ENCODE results near the gene G6PC3. TPM values are rescaled to one million over a fixed set of nuclear protein-coding genes. Genes with fewer than 3 reads are reported as not detected.

Gene G6PC3
- total RNA-seq, 1 experiment from 2014 or later, result 47.0 TPM

DNA sequence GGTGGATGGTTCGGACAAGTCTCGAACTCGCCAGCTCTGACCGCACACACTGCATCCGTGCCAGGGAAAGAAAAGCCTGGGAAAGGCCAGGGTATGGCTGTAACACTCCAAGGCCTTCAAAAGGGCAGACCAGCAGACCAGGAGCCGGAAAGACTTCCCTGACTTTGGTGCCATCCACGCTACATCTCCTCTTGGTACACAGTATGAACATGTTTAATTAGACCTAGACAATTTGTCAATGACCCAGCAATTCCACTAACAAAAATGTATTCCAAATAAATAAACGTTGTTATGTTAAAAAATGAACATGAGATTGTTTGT lies 53.5 kb downstream of the G6PC3 start:
- Histone ChIP-seq H3K36me3 (ENCODE audit: insufficient read depth, low read length, poor library complexity, severe bottlenecking) (no peaks in the 10 kb centered on the region), H3K27ac (ENCODE audit: low read depth, low read length, poor library complexity, severe bottlenecking) (peak overlapping the region; percentile 87), H3K9me3 (ENCODE audit: low read depth, low read length, poor library complexity, severe bottlenecking) (no peaks in the 10 kb centered on the region), H3K27me3 (replicated peaks; ENCODE audit: insufficient read depth, low read depth, low read length, poor library complexity) (no peaks in the 10 kb centered on the region), H3K4me1 (ENCODE audit: insufficient read depth, low read length, poor library complexity, severe bottlenecking) (no peaks in the 10 kb centered on the region), H3K4me3 (ENCODE audit: low read depth, low read length, poor library complexity, severe bottlenecking) (peak overlapping the region; percentile 64)
- BruUV-seq (replicated peaks), result no TSS peak
- DNase-seq (ENCODE audit: low spot score), result no peak
- intact Hi-C loops (cut with micrococcal nuclease; ENCODE audit: unreplicated experiment), result no loop called here
- CTCF ChIA-PET, result interaction anchor here (0.9 to 1.1 kb wide), 2 partner anchors 14 to 28 kb away, joined by 4 read pairs; no protein-coding TSS in a partner anchor
- TF ChIP-seq, protein P1, sequence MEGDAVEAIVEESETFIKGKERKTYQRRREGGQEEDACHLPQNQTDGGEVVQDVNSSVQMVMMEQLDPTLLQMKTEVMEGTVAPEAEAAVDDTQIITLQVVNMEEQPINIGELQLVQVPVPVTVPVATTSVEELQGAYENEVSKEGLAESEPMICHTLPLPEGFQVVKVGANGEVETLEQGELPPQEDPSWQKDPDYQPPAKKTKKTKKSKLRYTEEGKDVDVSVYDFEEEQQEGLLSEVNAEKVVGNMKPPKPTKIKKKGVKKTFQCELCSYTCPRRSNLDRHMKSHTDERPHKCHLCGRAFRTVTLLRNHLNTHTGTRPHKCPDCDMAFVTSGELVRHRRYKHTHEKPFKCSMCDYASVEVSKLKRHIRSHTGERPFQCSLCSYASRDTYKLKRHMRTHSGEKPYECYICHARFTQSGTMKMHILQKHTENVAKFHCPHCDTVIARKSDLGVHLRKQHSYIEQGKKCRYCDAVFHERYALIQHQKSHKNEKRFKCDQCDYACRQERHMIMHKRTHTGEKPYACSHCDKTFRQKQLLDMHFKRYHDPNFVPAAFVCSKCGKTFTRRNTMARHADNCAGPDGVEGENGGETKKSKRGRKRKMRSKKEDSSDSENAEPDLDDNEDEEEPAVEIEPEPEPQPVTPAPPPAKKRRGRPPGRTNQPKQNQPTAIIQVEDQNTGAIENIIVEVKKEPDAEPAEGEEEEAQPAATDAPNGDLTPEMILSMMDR (conservative IDR thresholded peaks at IDR 0.05; ENCODE audit: low read depth, low read length), result no peak
- no peak for TF ChIP-seq EZH2 (IDR thresholded peaks at IDR 0.05; ENCODE audit: borderline replicate concordance, low read depth, low read length, poor library complexity, severe bottlenecking)
- POLR2A ChIA-PET (ENCODE audit: low non-redundant PET), result no interaction called here

Other genes with a start within 250 kb of the G6PC3 start
- gene MPP3, start 237.6 kb upstream of the G6PC3 start, total RNA-seq (2021), result 5.7 and 7.7 TPM in 2 replicates
- not detected in 2 replicates for gene CD300LG, start 223.6 kb upstream of the G6PC3 start, total RNA-seq (2021)
- gene MPP2, start 163.2 kb upstream of the G6PC3 start, total RNA-seq (2021), result 2.6 and 4.0 TPM in 2 replicates
- not detected in 2 replicates for gene PPY, start 128.3 kb upstream of the G6PC3 start, total RNA-seq (2021)
- gene PYY, start 116.8 kb upstream of the G6PC3 start, total RNA-seq (2021), result not detected in 2 replicates
- gene NAGS, start 66.1 kb upstream of the G6PC3 start, total RNA-seq (2021), result 0.24 and 0.50 TPM in 2 replicates
- gene TMEM101, start 55.8 kb upstream of the G6PC3 start, total RNA-seq (2021), result 12.7 TPM in 2 replicates
- gene LSM12, start 4.1 kb upstream of the G6PC3 start, total RNA-seq (2021), result 47.5 and 52.5 TPM in 2 replicates
- gene HDAC5, start 52.9 kb downstream of the G6PC3 start, total RNA-seq (2021), result 16.9 and 27.1 TPM in 2 replicates
- 13.5 and 14.7 TPM in 2 replicates for gene HROB, start 71.2 kb downstream of the G6PC3 start, total RNA-seq (2021)
- 0.17 TPM in 1 of 2 replicates, not detected in the other for gene ASB16, start 100.0 kb downstream of the G6PC3 start, total RNA-seq (2021)
- gene TMUB2, start 116.2 kb downstream of the G6PC3 start, total RNA-seq (2021), result 13.0 and 13.3 TPM in 2 replicates
- gene ATXN7L3, start 129.1 kb downstream of the G6PC3 start, total RNA-seq (2021), result 36.9 and 44.5 TPM in 2 replicates
- gene UBTF, start 148.9 kb downstream of the G6PC3 start, total RNA-seq (2021), result 101 and 114 TPM in 2 replicates
- not detected in 2 replicates for gene SLC4A1, start 197.4 kb downstream of the G6PC3 start, total RNA-seq (2021)
- gene RUNDC3A, start 237.9 kb downstream of the G6PC3 start, total RNA-seq (2021), result 0.56 and 1.2 TPM in 2 replicates